Transverse colon (tissue), 4 donors: ENCODE data around the gene FRMD3. TPM values are rescaled to one million over a fixed set of nuclear protein-coding genes. Genes with fewer than 3 reads are reported as not detected.

ENCODE experiments used
- DNase-seq: peaks from one replicate; pipeline ENCODE4 v3.0.0-alpha.2; 2019
- H3K27ac ChIP-seq, 4 donors: fragments of 200-600 bp; sonication (generic); 2 replicates each; pipeline ENCODE4 v1.5.1; 2016 to 2018; ENCODE audit warnings: inconsistent platforms in 4 of 4
- H3K27me3 ChIP-seq: fragments of 200-600 bp; sonication (generic); 2 replicates; pipeline ENCODE4 v1.5.1; 2017; ENCODE audit warnings: inconsistent platforms
- H3K36me3 ChIP-seq, 4 donors: fragments of 200-600 bp; sonication (generic); 2 replicates each; pipeline ENCODE4 v1.5.1; 2017 to 2019; ENCODE audit warnings: inconsistent platforms in 4 of 4
- H3K4me1 ChIP-seq, 4 donors: fragments of 200-600 bp; sonication (generic); 2 replicates each; pipeline ENCODE4 v1.5.1; 2017 to 2020; ENCODE audit warnings: inconsistent platforms in 4 of 4
- H3K4me3 ChIP-seq, 4 donors: fragments of 200-600 bp; sonication (generic); 1 replicate in 1 of 4; 2 replicates in 3 of 4; pipeline versions ENCODE4 v1.5.1 to v1.6.1; 2017 to 2019; ENCODE audit warnings: inconsistent platforms in 4 of 4
- H3K9me3 ChIP-seq, 2 donors: fragments of 200-600 bp; sonication (generic); 2 replicates each; pipeline ENCODE4 v1.5.1; 2017 to 2019; ENCODE audit warnings: inconsistent platforms in 2 of 2
- EP300 ChIP-seq: sonication (generic); formaldehyde crosslinking; IDR thresholded peaks from one replicate; pipeline ENCODE4 v1.6.1; 2017; ENCODE audit warnings: antibody characterized with exemption, low read depth
- POLR2A ChIP-seq: fragments of 450-650 bp; IDR thresholded peaks from one replicate; pipeline ENCODE4 v1.6.1; 2016; ENCODE audit warnings: antibody characterized with exemption, mild to moderate bottlenecking, moderate library complexity
- POLR2AphosphoS5 ChIP-seq, 3 donors: sonication (generic); formaldehyde crosslinking; IDR thresholded peaks; one replicate each; pipeline ENCODE4 v1.6.1; 2016; ENCODE audit warnings: antibody characterized with exemption in 3 of 3
- WGBS, 2 donors: methylation state at CpG; one replicate each; pipeline ENCODE4 v1.1.5; 2018; ENCODE audit warnings: low coverage in 1 of 2; 5-methylcytosine and 5-hydroxymethylcytosine counted together
- in situ Hi-C, 4 donors: fragments of 200-750 bp; cut with MboI; loops; one replicate each; pipeline versions ENCODE4 v1.15.0 to v1.15.1; 2017; ENCODE audit warnings: low sequenced_read_pairs in 3 of 4, low pct_ligation_motif_present in 1 of 4, low pct_unique_long_range_greater_than_20kb in 1 of 4
- intact Hi-C: fragments of 100-400 bp; cut with DNase I; formaldehyde crosslinking; loops from one replicate; pipeline ENCODE4 v1.15.1; 2023; ENCODE audit warnings: low total_unique reads
- total RNA-seq, 4 donors: library from RNA; depleted of rRNA; stranded (reverse); fragments of >200 nt; gene quantifications; one replicate each; pipeline ENCODE4 v1.1.0, GENCODE V29; 2016
- TF ChIP-seq, protein P1 (sequence below), 5 experiments: fragments of 200-600 bp in 3 of 5; fragments of 450-650 bp in 2 of 5; sonication (generic) in 3 of 5; IDR thresholded peaks; 1 replicate in 2 of 5; 2 replicates in 3 of 5; pipeline ENCODE4 v1.5.1; 2016 to 2017; ENCODE audit warnings: antibody characterized with exemption in 5 of 5, inconsistent platforms in 3 of 5, mild to moderate bottlenecking in 2 of 5, moderate library complexity in 1 of 5

The FRMD3 gene
- total RNA-seq, 4 donors from 2014 or later: 5.8 to 37.0 (median 18.1) TPM

DNA sequence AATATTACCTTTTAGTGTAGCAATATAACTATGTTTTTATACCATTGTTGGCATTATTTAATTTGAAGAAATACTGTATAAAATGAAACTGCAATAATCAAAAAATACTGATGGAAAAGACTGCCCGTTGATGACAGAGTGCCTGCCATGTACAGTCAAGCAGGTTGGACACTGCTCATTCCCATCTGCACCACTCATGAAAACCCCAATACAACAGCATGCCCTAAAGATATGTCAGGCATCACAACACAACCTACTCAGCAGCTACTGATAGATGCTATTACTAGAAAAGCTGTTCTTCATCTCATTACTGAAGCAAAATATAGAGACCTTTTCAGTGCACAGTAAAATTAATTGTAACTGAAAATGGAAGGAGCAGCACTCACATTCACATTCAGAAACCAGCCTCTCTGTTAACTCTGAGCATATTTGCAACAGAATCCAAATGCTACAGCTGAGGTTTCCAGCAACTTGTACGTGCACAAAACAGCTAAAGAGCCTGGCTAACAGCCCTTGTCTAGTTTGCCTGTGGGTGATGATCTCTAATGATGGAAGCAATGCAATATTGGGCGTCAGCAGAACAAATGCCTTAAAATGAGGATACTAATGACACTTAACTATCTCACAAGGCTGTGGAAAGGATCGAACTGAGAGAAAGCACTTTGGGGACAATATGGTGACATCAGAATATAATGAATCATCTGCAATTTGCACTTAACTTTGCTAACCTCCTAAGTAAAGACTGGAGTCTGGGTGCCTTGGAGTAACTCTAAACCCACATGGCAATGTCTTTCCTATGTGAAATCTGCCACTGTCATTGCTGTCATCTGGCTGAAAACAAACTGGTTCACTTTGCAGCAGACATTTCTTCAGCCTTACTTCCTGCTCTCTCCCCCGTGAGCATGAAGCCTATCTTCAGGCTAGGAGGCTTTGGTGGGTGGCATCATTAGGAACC lies 280.0 kb downstream of the FRMD3 start:
- Histone ChIP-seq H3K36me3 (no peaks in the 10 kb centered on the region), H3K27me3 (no peaks in the 10 kb centered on the region), H3K4me3 (no peak overlapping the region), H3K9me3 (no peaks in the 10 kb centered on the region), H3K27ac (no peak overlapping the region), H3K4me1 (no peaks in the 10 kb centered on the region)
- TF ChIP-seq EP300 (no peak), POLR2AphosphoS5 (IDR thresholded peaks at IDR 0.05) (no peak), POLR2A (no peak)
- TF ChIP-seq, protein P1, sequence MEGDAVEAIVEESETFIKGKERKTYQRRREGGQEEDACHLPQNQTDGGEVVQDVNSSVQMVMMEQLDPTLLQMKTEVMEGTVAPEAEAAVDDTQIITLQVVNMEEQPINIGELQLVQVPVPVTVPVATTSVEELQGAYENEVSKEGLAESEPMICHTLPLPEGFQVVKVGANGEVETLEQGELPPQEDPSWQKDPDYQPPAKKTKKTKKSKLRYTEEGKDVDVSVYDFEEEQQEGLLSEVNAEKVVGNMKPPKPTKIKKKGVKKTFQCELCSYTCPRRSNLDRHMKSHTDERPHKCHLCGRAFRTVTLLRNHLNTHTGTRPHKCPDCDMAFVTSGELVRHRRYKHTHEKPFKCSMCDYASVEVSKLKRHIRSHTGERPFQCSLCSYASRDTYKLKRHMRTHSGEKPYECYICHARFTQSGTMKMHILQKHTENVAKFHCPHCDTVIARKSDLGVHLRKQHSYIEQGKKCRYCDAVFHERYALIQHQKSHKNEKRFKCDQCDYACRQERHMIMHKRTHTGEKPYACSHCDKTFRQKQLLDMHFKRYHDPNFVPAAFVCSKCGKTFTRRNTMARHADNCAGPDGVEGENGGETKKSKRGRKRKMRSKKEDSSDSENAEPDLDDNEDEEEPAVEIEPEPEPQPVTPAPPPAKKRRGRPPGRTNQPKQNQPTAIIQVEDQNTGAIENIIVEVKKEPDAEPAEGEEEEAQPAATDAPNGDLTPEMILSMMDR (IDR thresholded peaks at IDR 0.05): no peak
- intact Hi-C loops (no loop called here), in situ Hi-C loops (no loop called here)
- DNase-seq: no peak
- WGBS, 2 donors: 77 to 82% methylated on average over 4 to 5 of the region's 5 CpGs

DNA sequence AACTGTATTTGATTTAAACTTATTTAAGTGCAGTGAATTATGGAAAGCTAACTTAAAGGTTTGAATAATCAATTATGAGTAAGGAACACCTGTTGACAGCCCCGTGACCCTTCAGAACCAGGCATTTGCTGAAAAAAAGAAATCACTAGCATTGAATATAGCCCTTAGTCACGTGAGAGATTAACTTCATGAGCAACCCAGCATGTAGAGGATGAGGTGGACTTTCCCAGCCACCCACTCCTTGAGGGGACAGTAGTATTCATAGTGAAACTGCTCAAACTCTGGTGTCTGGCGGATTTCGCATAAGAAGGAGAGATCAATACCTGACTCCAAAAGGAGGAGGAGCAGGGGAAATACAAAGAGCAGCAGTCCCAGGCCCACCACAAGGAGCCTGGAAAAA lies 290.5 kb downstream of the FRMD3 start:
- TF ChIP-seq EP300 (no peak), POLR2A (no peak), POLR2AphosphoS5 (IDR thresholded peaks at IDR 0.05) (no peak)
- TF ChIP-seq, protein P1 (IDR thresholded peaks at IDR 0.05): no peak
- no peaks in the 10 kb centered on the region for H3K36me3 ChIP-seq
- no peaks in the 10 kb centered on the region for H3K27me3 ChIP-seq
- peaks cover 0 to 7% of the 10 kb centered on the region in 2 donors for H3K9me3 ChIP-seq
- intact Hi-C loops: no loop called here
- no peaks in the 10 kb centered on the region for H3K4me1 ChIP-seq
- 63 to 82% methylated on average over 2 to 4 of the region's 4 CpGs for WGBS, 2 donors
- no peak for DNase-seq
- H3K27ac ChIP-seq: no peak overlapping the region
- no peak overlapping the region for H3K4me3 ChIP-seq
- in situ Hi-C loops: no loop called here

DNA sequence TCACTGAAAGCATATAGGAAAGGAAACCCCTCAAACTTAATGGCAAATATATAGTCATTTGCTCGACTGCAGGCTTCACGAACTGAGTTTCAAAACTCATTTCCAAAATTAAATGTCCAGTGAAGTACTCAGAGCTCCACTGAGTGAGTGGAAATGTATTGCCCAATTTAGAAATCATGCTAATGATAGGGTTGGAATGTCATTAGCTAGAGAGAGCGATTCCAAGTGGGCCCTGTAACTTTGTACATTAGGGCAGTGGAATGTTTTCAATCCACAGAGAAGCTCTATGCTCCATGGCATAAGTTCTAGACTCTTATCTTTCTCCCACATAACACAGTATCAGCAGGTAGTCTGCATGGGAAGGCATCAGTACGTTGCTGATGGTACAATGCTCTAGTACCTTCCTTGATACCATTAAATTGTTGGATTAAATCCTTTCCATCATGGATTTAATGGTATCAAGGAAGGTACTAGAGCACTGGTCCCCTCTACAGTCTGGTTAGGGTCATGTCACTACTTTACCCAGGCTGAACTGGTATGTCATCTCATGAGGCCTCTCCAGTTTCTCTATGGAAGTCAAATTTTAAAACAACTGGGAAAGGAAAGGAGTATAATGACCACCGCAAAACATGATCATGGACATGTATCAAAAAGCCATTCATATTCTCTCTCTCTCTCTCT lies 292.1 kb downstream of the FRMD3 start:
- Histone ChIP-seq H3K36me3 (no peaks in the 10 kb centered on the region), H3K9me3 (no peaks in the 10 kb centered on the region), H3K27ac (no peak overlapping the region), H3K4me3 (no peak overlapping the region), H3K4me1 (no peaks in the 10 kb centered on the region), H3K27me3 (no peaks in the 10 kb centered on the region)
- WGBS, 2 donors: 83 to 84% methylated on average over 4 to 5 of the region's 5 CpGs
- DNase-seq: no peak
- TF ChIP-seq POLR2AphosphoS5 (IDR thresholded peaks at IDR 0.05): no peak
- TF ChIP-seq EP300: no peak
- no peak for TF ChIP-seq POLR2A
- TF ChIP-seq, protein P1 (IDR thresholded peaks at IDR 0.05): no peak
- in situ Hi-C loops (no loop called here), intact Hi-C loops (no loop called here)

DNA sequence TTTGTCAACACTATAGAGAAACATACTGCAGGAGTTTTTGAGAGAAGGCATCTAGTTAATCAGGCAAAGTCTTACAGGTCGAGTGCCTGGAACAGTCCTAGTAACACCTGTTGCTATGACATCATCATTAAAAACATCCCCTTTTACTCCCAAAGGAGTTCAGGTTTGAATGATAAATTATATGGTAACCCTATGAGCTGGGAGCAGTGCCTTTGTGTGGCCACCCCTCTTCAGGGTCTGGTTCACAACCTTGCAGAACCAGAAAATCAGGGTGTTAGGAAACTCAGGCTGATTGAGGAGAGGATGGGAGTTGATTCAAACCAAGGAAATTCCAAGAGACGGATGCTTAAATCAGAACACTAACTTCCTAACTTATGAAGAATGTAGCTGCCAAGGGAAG lies 296.1 kb downstream of the FRMD3 start:
- Histone ChIP-seq H3K9me3 (no peaks in the 10 kb centered on the region), H3K27me3 (no peaks in the 10 kb centered on the region), H3K27ac (no peak overlapping the region), H3K4me3 (no peak overlapping the region), H3K4me1 (peaks cover 0 to 11% (median 3%) of the 10 kb centered on the region in 4 donors), H3K36me3 (no peaks in the 10 kb centered on the region)
- no peak for DNase-seq
- in situ Hi-C loops (no loop called here), intact Hi-C loops (no loop called here)
- WGBS, 2 donors: 17 to 90% methylated on average over 1 to 2 of the region's 2 CpGs
- TF ChIP-seq, protein P1 (IDR thresholded peaks at IDR 0.05): no peak
- no peak for TF ChIP-seq POLR2A
- TF ChIP-seq EP300: no peak
- no peak for TF ChIP-seq POLR2AphosphoS5 (IDR thresholded peaks at IDR 0.05)
